WTC11 (cell line): ENCODE results near the gene CELSR1. TPM values are rescaled to one million over a fixed set of nuclear protein-coding genes. Genes with fewer than 3 reads are reported as not detected.

ENCODE experiments used
- ATAC-seq: fragments of 200-7000 bp; cut with Tn5 transposase; 2 replicates; pipeline ENCODE4 v1.10.0; 2021; ENCODE audit warnings: mild to moderate bottlenecking, moderate library complexity
- CTCF ChIA-PET: fragments of 300-600 bp; sonication (Branson Sonifier 250); formaldehyde crosslinking; loops from one replicate; lab custom pipeline; 2021; ENCODE audit warnings: antibody characterized with exemption; lab: Charles Lee
- POLR2A ChIA-PET: fragments of 350-600 bp; sonication (Branson Sonifier 250); formaldehyde crosslinking; loops from one replicate; lab custom pipeline; 2021; ENCODE audit warnings: antibody characterized with exemption; lab: Charles Lee
- DNase-seq: peaks from one replicate; pipeline ENCODE4 v3.0.0; 2021; ENCODE audit warnings: low spot score
- H3K27ac Mint-ChIP-seq: 2 replicates; pipeline ENCODE4 v1.8.0; 2021; ENCODE audit warnings: mixed read lengths
- H3K27me3 Mint-ChIP-seq: 2 replicates; pipeline ENCODE4 v1.8.0; 2021; ENCODE audit warnings: low read depth, mild to moderate bottlenecking, moderate library complexity, mixed read lengths
- H3K36me3 Mint-ChIP-seq: 2 replicates; pipeline ENCODE4 v1.8.0; 2021; ENCODE audit warnings: mixed read lengths
- H3K4me1 Mint-ChIP-seq: 2 replicates; pipeline ENCODE4 v1.8.0; 2022; ENCODE audit warnings: mixed read lengths
- H3K4me3 Mint-ChIP-seq: 2 replicates; pipeline ENCODE4 v1.8.0; 2021; ENCODE audit warnings: mild to moderate bottlenecking, moderate library complexity, mixed read lengths
- H3K9me3 Mint-ChIP-seq: 2 replicates; pipeline ENCODE4 v1.8.0; 2021; ENCODE audit warnings: mixed read lengths
- EMX1 ChIP-seq: fragments of 250-450 bp; sonication (Bioruptor Pico); IDR thresholded peaks from 2 replicates; pipeline ENCODE4 v1.8.0; 2021; ENCODE audit warnings: mild to moderate bottlenecking
- ETV6 ChIP-seq: sonication (generic); formaldehyde crosslinking; IDR thresholded peaks from 2 replicates; pipeline ENCODE4 v1.8.1; 2022; ENCODE audit warnings: mild to moderate bottlenecking, missing genetic modification reagents
- FOXP4 ChIP-seq: sonication (generic); formaldehyde crosslinking; IDR thresholded peaks from 2 replicates; pipeline ENCODE4 v1.8.0; 2022; ENCODE audit warnings: mild to moderate bottlenecking, missing genetic modification reagents
- GTF2I ChIP-seq: fragments of 250-450 bp; sonication (Bioruptor Pico); conservative IDR thresholded peaks from 2 replicates; pipeline ENCODE4 v1.4.0; 2021; ENCODE audit warnings: mild to moderate bottlenecking
- IRF2 ChIP-seq: sonication (generic); formaldehyde crosslinking; IDR thresholded peaks from 2 replicates; pipeline ENCODE4 v1.8.0; 2022; ENCODE audit warnings: low read depth, missing genetic modification reagents, borderline replicate concordance
- JUN ChIP-seq: sonication (generic); formaldehyde crosslinking; IDR thresholded peaks from 2 replicates; pipeline ENCODE4 v1.8.0; 2023; ENCODE audit warnings: mild to moderate bottlenecking, missing genetic modification reagents
- NFATC4 ChIP-seq: fragments of 250-450 bp; sonication (Bioruptor Pico); IDR thresholded peaks from 2 replicates; pipeline ENCODE4 v1.9.0; 2021; ENCODE audit warnings: mild to moderate bottlenecking
- NFYB ChIP-seq: sonication (generic); formaldehyde crosslinking; conservative IDR thresholded peaks from 2 replicates; pipeline ENCODE4 v1.8.0; 2022; ENCODE audit warnings: low read depth, missing genetic modification reagents
- NR1H2 ChIP-seq: sonication (generic); formaldehyde crosslinking; IDR thresholded peaks from 2 replicates; pipeline ENCODE4 v1.9.0; 2021; ENCODE audit warnings: mild to moderate bottlenecking, moderate library complexity, missing genetic modification reagents
- SOX15 ChIP-seq: fragments of 250-450 bp; sonication (Bioruptor Pico); IDR thresholded peaks from 2 replicates; pipeline ENCODE4 v1.9.0; 2021; ENCODE audit warnings: mild to moderate bottlenecking
- ZBTB21 ChIP-seq: sonication (generic); formaldehyde crosslinking; IDR thresholded peaks from 2 replicates; pipeline ENCODE4 v1.8.1; 2023; ENCODE audit warnings: mild to moderate bottlenecking, missing genetic modification reagents, borderline replicate concordance
- ZBTB43 ChIP-seq: sonication (generic); formaldehyde crosslinking; IDR thresholded peaks from 2 replicates; pipeline ENCODE4 v1.8.1; 2023; ENCODE audit warnings: mild to moderate bottlenecking, missing genetic modification reagents
- ZNF138 ChIP-seq: sonication (generic); formaldehyde crosslinking; conservative IDR thresholded peaks from 2 replicates; pipeline ENCODE4 v1.8.1; 2022; ENCODE audit warnings: mild to moderate bottlenecking, moderate library complexity, missing genetic modification reagents
- ZNF219 ChIP-seq: sonication (generic); formaldehyde crosslinking; IDR thresholded peaks from 2 replicates; pipeline ENCODE4 v1.8.0; 2023; ENCODE audit warnings: missing genetic modification reagents, mild to moderate bottlenecking, borderline replicate concordance
- ZNF423 ChIP-seq: fragments of 250-450 bp; sonication (Bioruptor Pico); IDR thresholded peaks from 2 replicates; pipeline ENCODE4 v2.1.2; 2022; ENCODE audit warnings: mild to moderate bottlenecking, moderate library complexity
- ZNF532 ChIP-seq: fragments of 250-450 bp; sonication (Bioruptor Pico); IDR thresholded peaks from 2 replicates; pipeline ENCODE4 v1.9.0; 2021; ENCODE audit warnings: mild to moderate bottlenecking, borderline replicate concordance
- total RNA-seq: library from RNA; stranded (reverse); gene quantifications from 3 replicates; pipeline ENCODE4 v1.2.3, GENCODE V29; 2021
- TF ChIP-seq, protein P1 (sequence below): sonication (generic); formaldehyde crosslinking; IDR thresholded peaks from 2 replicates; pipeline ENCODE4 v1.8.1; 2023; ENCODE audit warnings: mild to moderate bottlenecking, missing genetic modification reagents

The CELSR1 gene
- total RNA-seq, 1 experiment from 2014 or later, result 16.8 TPM

- Mint-ChIP-seq H3K4me1 (no peaks in the 10 kb centered on the region), H3K9me3 (no peaks in the 10 kb centered on the region), H3K27ac (peak overlapping the region; percentile 53; the same call in 1 of the 2 replicates), H3K36me3 (no peaks in the 10 kb centered on the region; the same call in 1 of the 2 replicates), H3K4me3 (no peak overlapping the region)
- POLR2A ChIA-PET, result no interaction called here
- no peak for ATAC-seq
- no peak for DNase-seq
- CTCF ChIA-PET, result interaction anchor here (0.7 kb wide), 1 partner anchor 84 kb away, joined by 4 read pairs; no protein-coding TSS in a partner anchor
- TF ChIP-seq ZNF532 (CRISPR knock-in tag), result no peak
- TF ChIP-seq JUN (CRISPR knock-in tag), result no peak
- no peak for TF ChIP-seq ZNF219 (CRISPR knock-in tag)
- TF ChIP-seq SOX15 (CRISPR knock-in tag), result no peak
- no peak for TF ChIP-seq FOXP4
- TF ChIP-seq ZBTB21 (CRISPR knock-in tag), result no peak
- TF ChIP-seq ZBTB43 (CRISPR knock-in tag), result no peak
- no peak for TF ChIP-seq NFYB (CRISPR knock-in tag)
- no peak for TF ChIP-seq IRF2 (CRISPR knock-in tag)
- no peak for TF ChIP-seq ZNF423 (CRISPR knock-in tag)
- TF ChIP-seq, all 79 proteins: peak for 0
- no peaks in the 10 kb centered on the region for H3K27me3 Mint-ChIP-seq
Measured at GRCh38 chr22:46462726-46463371, 74.6 kb downstream of the CELSR1 start.

DNA sequence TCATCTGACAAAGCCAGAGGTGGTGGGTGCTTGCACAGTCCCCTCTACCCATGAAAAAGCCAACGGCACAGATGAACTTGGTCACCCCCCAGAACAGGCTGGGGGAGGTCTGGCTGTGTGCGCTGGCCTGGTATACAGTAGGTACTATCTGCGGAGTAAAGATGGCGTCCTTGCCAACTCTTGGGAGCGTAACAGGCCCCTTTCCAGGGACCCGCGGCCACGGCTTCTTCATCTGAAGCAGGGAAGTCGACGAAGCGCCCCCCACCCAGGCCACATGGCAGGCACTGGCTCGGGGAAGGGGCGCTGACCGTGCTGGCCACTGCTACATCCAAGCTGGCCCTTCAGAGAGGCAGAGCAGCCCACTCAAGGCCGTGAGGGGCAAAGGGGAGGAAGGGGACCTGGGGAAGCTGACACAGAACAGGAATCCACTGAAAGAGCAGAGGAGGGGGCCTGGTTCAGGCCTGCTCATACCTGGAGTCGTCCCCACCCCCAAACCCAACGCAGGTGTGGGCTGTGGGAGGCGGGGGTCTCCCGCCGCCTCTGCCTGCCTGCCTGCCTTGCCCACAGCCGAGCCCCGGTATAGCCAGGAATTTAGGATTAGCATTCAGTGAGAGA is 75.7 kb downstream of the CELSR1 start:
- H3K4me1 Mint-ChIP-seq, result no peaks in the 10 kb centered on the region
- DNase-seq, result no peak
- TF ChIP-seq SOX15 (CRISPR knock-in tag) (no peak), JUN (CRISPR knock-in tag) (no peak), ETV6 (CRISPR knock-in tag) (no peak), GTF2I (CRISPR knock-in tag) (no peak), NFATC4 (no peak), ZNF138 (CRISPR knock-in tag) (no peak), NR1H2 (CRISPR knock-in tag) (no peak), EMX1 (CRISPR knock-in tag) (no peak)
- TF ChIP-seq, protein P1, sequence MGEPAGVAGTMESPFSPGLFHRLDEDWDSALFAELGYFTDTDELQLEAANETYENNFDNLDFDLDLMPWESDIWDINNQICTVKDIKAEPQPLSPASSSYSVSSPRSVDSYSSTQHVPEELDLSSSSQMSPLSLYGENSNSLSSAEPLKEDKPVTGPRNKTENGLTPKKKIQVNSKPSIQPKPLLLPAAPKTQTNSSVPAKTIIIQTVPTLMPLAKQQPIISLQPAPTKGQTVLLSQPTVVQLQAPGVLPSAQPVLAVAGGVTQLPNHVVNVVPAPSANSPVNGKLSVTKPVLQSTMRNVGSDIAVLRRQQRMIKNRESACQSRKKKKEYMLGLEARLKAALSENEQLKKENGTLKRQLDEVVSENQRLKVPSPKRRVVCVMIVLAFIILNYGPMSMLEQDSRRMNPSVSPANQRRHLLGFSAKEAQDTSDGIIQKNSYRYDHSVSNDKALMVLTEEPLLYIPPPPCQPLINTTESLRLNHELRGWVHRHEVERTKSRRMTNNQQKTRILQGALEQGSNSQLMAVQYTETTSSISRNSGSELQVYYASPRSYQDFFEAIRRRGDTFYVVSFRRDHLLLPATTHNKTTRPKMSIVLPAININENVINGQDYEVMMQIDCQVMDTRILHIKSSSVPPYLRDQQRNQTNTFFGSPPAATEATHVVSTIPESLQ, result no peak
- no peaks in the 10 kb centered on the region for H3K27me3 Mint-ChIP-seq
- no peaks in the 10 kb centered on the region for H3K9me3 Mint-ChIP-seq
- POLR2A ChIA-PET, result no interaction called here
- H3K4me3 Mint-ChIP-seq, result no peak overlapping the region
- CTCF ChIA-PET, result no interaction called here
- H3K27ac Mint-ChIP-seq, result no peak overlapping the region
- no peak for ATAC-seq
- no peaks in the 10 kb centered on the region; the same call in 1 of the 2 replicates for H3K36me3 Mint-ChIP-seq
